Esophagus muscularis mucosa (tissue), 4 donors: ENCODE data around the gene ZEB2.

Experiments used
- EP300 ChIP-seq: sonication (generic); formaldehyde crosslinking; IDR thresholded peaks from one replicate; pipeline ENCODE4 v1.6.1; 2017; ENCODE audit warnings: antibody characterized with exemption
- POLR2A ChIP-seq: fragments of 450-650 bp; IDR thresholded peaks from one replicate; pipeline ENCODE4 v1.6.1; 2017; ENCODE audit warnings: antibody characterized with exemption, moderate library complexity, mild to moderate bottlenecking, low read depth
- POLR2AphosphoS5 ChIP-seq, 2 donors: sonication (generic); formaldehyde crosslinking; IDR thresholded peaks; one replicate each; pipeline ENCODE4 v1.6.1; 2017; ENCODE audit warnings: antibody characterized with exemption in 2 of 2
- TF ChIP-seq, protein P1 (sequence below), 3 experiments: fragments of 200-600 bp in 2 of 3; fragments of 450-650 bp in 1 of 3; sonication (generic) in 2 of 3; IDR thresholded peaks; one replicate each; pipeline ENCODE4 v1.5.1; 2017 to 2019; ENCODE audit warnings: antibody characterized with exemption in 3 of 3, mild to moderate bottlenecking in 2 of 3, moderate library complexity in 1 of 3

DNA sequence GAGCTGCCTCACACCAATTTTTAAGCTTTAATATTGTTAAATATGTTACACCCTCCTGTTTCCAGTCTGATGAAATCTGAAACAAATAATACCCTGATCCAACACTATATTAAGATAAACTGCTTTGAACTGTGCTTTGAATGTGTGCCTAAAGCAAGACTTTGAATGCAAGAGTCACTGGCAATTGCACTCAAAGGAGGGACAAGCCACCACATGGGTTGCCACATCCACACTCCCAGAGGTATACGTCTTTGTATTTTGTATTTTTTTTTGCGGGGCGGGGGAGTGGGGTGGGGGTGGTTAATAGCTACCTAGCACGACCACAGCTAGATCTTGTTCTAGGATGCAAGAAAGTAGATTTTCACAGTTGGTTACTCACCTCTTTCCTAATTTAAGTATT is 1.8 kb upstream of the ZEB2 start:
- TF ChIP-seq, protein P1, sequence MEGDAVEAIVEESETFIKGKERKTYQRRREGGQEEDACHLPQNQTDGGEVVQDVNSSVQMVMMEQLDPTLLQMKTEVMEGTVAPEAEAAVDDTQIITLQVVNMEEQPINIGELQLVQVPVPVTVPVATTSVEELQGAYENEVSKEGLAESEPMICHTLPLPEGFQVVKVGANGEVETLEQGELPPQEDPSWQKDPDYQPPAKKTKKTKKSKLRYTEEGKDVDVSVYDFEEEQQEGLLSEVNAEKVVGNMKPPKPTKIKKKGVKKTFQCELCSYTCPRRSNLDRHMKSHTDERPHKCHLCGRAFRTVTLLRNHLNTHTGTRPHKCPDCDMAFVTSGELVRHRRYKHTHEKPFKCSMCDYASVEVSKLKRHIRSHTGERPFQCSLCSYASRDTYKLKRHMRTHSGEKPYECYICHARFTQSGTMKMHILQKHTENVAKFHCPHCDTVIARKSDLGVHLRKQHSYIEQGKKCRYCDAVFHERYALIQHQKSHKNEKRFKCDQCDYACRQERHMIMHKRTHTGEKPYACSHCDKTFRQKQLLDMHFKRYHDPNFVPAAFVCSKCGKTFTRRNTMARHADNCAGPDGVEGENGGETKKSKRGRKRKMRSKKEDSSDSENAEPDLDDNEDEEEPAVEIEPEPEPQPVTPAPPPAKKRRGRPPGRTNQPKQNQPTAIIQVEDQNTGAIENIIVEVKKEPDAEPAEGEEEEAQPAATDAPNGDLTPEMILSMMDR (IDR thresholded peaks at IDR 0.05): no peak
- TF ChIP-seq POLR2A (no peak), EP300 (no peak), POLR2AphosphoS5 (IDR thresholded peaks at IDR 0.05) (no peak)
